Cardiac muscle cell (in vitro differentiated cells and primary cell): ENCODE results near the gene PLB1. TPM values are rescaled to one million over a fixed set of nuclear protein-coding genes. Genes with fewer than 3 reads are reported as not detected.
"Not testable (repeated sequence)": the region's sequence is repeated elsewhere in the genome, so short reads cannot be mapped to it uniquely, and the experiment has no call there.

Source experiments
- DNase-seq, 2 donors: peaks; one replicate each; pipeline versions ENCODE4 v3.0.0 to v3.0.0-alpha.2; 2010 to 2017; ENCODE audit warnings: low read depth in 1 of 2, low spot score in 1 of 2
- H3K27ac ChIP-seq: fragments of 200-600 bp; sonication (generic); 2 replicates; pipeline ENCODE4 v1.5.1; 2016
- H3K27me3 ChIP-seq: fragments of 200-600 bp; sonication (generic); 2 replicates; pipeline ENCODE4 v1.6.0; 2016; ENCODE audit warnings: control low read depth
- H3K36me3 ChIP-seq: fragments of 200-600 bp; sonication (generic); 2 replicates; pipeline ENCODE4 v1.5.1; 2016; ENCODE audit warnings: control low read depth
- H3K4me1 ChIP-seq: fragments of 200-600 bp; sonication (generic); 2 replicates; pipeline ENCODE4 v1.8.1; 2017; ENCODE audit warnings: low read depth, mild to moderate bottlenecking, mixed run types
- H3K4me3 ChIP-seq: fragments of 200-600 bp; sonication (generic); 2 replicates; pipeline ENCODE4 v1.5.1; 2016; ENCODE audit warnings: mild to moderate bottlenecking
- H3K9me3 ChIP-seq: fragments of 200-600 bp; sonication (generic); 2 replicates; pipeline ENCODE4 v1.5.1; 2017; ENCODE audit warnings: low read depth, mild to moderate bottlenecking, control low read depth
- CTCF ChIP-seq: IDR thresholded peaks from 2 replicates; pipeline ENCODE4 v1.5.1; 2012; ENCODE audit warnings: low read depth, mild to moderate bottlenecking, low read length
- polyA plus RNA-seq: library from polyadenylated mRNA; unstranded; fragments of >200 nt; fragmentation: Nextera tagmentation; extraction: Ambion mirVana; gene quantifications from 2 replicates; pipeline ENCODE4 v1.2.1, GENCODE V29; 2016
- total RNA-seq: library from RNA; depleted of rRNA; stranded (reverse); fragments of >200 nt; gene quantifications from 2 replicates; pipeline ENCODE4 v1.2.3, GENCODE V29; 2016

The PLB1 gene
- total and polyA plus RNA-seq, 2 experiments from 2014 or later, result 1.1 to 1.2 TPM

- DNase-seq, result no peak
- no peaks in the 10 kb centered on the region for H3K27me3 ChIP-seq
- no peak overlapping the region for H3K27ac ChIP-seq
- H3K36me3 ChIP-seq, result no peaks in the 10 kb centered on the region
- H3K9me3 ChIP-seq, result no peaks in the 10 kb centered on the region
- no peak overlapping the region for H3K4me3 ChIP-seq
- no peak for TF ChIP-seq CTCF
- H3K4me1 ChIP-seq, result peaks cover 6% of the 10 kb centered on the region
Measured at GRCh38 chr2:28469947-28470535, 25.8 kb upstream of the PLB1 start.

- no peak overlapping the region for H3K4me3 ChIP-seq
- no peak overlapping the region for H3K27ac ChIP-seq
- H3K27me3 ChIP-seq, result no peaks in the 10 kb centered on the region
- H3K4me1 ChIP-seq, result peaks cover under 1% of the 10 kb centered on the region
- TF ChIP-seq CTCF, result no peak
- no peaks in the 10 kb centered on the region for H3K36me3 ChIP-seq
- DNase-seq, result no peak
- no peaks in the 10 kb centered on the region for H3K9me3 ChIP-seq
Measured at GRCh38 chr2:28470759-28471158, 25.1 kb upstream of the PLB1 start.

- Histone ChIP-seq H3K4me3 (no peak overlapping the region), H3K9me3 (no peaks in the 10 kb centered on the region), H3K27ac (no peak overlapping the region), H3K36me3 (no peaks in the 10 kb centered on the region), H3K27me3 (no peaks in the 10 kb centered on the region), H3K4me1 (no peaks in the 10 kb centered on the region)
- TF ChIP-seq CTCF, result no peak
- DNase-seq, result no peak
Measured at GRCh38 chr2:28471214-28471613, 24.6 kb upstream of the PLB1 start.

GRCh38 chr2:28471701-28472236 is 24.1 kb upstream of the PLB1 start:
- DNase-seq, result no peak
- H3K27ac ChIP-seq, result no peak overlapping the region
- H3K9me3 ChIP-seq, result no peaks in the 10 kb centered on the region
- no peak for TF ChIP-seq CTCF
- no peaks in the 10 kb centered on the region for H3K4me1 ChIP-seq
- H3K27me3 ChIP-seq, result no peaks in the 10 kb centered on the region
- H3K36me3 ChIP-seq, result no peaks in the 10 kb centered on the region
- no peak overlapping the region for H3K4me3 ChIP-seq

- not testable (repeated sequence) for H3K4me1 ChIP-seq, H3K4me3 ChIP-seq, H3K27ac ChIP-seq, H3K9me3 ChIP-seq, H3K36me3 ChIP-seq, H3K27me3 ChIP-seq, DNase-seq
Measured at GRCh38 chr2:28472641-28473040, 23.2 kb upstream of the PLB1 start.

GRCh38 chr2:28475088-28475595 is 20.7 kb upstream of the PLB1 start:
- no peak for TF ChIP-seq CTCF
- Histone ChIP-seq H3K36me3 (no peaks in the 10 kb centered on the region), H3K4me3 (no peak overlapping the region), H3K27me3 (no peaks in the 10 kb centered on the region), H3K9me3 (no peaks in the 10 kb centered on the region), H3K4me1 (no peaks in the 10 kb centered on the region), H3K27ac (no peak overlapping the region)
- no peak for DNase-seq
